Stimulated activated CD4-positive, alpha-beta T cell treated with anti-CD3 and anti-CD28 coated beads, Interleukin-15, amount 100 ng/mL, for 48 hours (primary cell): ENCODE results near the gene SIAH1.
"Not testable (repeated sequence)": the region's sequence is repeated elsewhere in the genome, so short reads cannot be mapped to it uniquely, and the experiment has no call there.

Experiments
- DNase-seq, 2 donors: peaks; one replicate each; pipeline ENCODE4 v3.0.0-alpha.2; 2020; ENCODE audit warnings: low read depth in 2 of 2

Gene SIAH1

DNA sequence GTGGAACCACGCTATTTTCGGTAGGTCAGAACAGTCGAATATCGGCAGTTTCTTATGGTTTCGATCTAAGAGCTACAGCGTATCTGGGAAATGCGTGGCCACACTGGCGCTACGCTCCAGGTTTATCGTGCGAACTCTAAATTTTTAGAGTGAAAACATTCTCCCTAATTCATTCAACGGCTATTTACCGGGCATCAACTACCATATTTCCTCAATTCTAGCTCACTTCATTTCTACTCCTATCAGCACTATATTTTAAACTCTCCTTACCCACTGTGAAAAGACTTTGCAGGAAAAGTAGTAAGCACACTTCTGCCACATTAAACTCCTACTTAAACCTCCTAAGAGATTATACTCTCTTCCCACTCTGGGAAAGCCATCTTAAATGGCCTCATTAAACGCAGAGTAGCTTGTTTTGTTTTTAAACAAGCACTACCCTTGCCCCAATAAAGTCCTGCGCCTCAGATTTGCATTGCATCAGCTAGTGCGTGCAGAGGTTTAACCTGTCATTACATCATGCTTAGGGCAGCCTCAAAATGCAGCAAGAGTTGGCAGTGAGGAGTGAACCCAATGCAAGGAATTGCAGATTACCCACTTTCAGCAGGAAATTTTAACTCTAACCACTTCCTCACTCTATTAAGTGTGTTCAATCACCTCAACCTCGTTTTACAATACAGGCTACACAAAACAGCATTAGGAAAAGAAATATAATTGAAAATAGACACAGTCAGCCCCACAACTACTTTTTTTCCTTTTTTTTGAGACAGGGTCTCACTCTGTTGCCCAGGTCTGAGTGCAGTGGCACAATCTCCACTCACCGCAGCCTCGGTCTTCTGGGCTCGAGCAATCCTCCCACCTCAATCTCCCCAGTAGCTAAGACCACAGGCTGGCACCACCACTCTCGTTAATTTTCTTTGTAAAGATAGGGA, 18.8 kb downstream of the SIAH1 start:
- peak; percentile 36 to 41 for DNase-seq

- DNase-seq = peak; percentile 69 to 82
Observed at GRCh38 chr16:48365601-48366164, 19.5 kb downstream of the SIAH1 start.

- no peak for DNase-seq
Observed at GRCh38 chr16:48365025-48365600, 20.1 kb downstream of the SIAH1 start.

GRCh38 chr16:48361540-48362144, 23.6 kb downstream of the SIAH1 start:
- no peak for DNase-seq

- DNase-seq = no peak
Observed at GRCh38 chr16:48361012-48361411, 24.2 kb downstream of the SIAH1 start.

GRCh38 chr16:48359983-48360382, 25.2 kb downstream of the SIAH1 start:
- no peak for DNase-seq

DNA sequence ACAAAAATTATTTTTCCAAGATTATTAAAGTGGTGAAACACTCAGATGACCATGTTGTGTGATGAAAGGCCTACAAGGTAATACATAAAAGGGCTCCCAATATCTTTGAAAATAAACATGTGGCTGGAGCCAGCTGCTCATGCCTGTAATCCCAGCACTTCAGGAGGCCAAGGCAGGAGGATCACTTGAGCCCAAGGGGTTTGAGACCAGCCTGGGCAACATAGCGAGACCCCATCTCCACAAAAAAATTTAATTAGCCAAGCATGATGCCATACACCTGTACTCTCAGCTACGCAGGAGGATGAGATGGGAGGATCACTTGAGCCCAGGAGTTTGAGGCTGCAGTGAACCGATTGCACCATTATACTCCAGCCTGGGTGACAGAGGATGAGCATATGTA, 26.8 kb downstream of the SIAH1 start:
- DNase-seq = no peak

- no peak for DNase-seq
Observed at GRCh38 chr16:48356633-48357376, 28.4 kb downstream of the SIAH1 start.

GRCh38 chr16:48354877-48355855, 30.0 kb downstream of the SIAH1 start:
- no peak for DNase-seq

GRCh38 chr16:48354385-48354784, 30.8 kb downstream of the SIAH1 start:
- DNase-seq = not testable (repeated sequence)

DNA sequence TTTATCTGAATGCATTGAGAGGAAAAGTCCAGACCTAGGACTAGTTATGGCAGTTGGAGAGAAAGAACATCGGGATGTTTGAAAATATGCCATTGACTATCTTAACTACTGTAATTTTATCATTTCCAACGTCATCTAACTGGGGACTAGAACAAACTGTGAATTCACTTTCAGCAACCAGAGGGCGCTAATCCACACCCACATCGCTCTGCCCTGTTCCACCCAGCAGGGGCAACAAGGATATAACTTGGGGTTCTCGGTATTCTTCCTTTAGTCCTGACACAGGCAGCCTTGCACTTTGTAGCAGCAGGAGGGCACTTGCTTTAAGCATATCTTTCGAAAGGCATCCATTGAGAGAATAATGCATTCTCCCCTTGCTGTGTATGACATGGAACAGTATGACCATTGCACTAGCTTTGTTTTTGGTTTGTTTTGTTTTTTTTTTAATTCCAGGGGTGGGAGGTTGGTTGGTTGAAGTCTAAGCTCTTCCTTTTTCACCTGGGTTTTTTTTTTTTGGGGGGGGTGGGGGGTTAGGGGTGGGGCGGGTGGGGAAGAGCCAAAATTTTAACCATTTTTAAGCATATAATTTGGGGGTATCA, 31.5 kb downstream of the SIAH1 start:
- peak; percentile 36 to 46 for DNase-seq

DNA sequence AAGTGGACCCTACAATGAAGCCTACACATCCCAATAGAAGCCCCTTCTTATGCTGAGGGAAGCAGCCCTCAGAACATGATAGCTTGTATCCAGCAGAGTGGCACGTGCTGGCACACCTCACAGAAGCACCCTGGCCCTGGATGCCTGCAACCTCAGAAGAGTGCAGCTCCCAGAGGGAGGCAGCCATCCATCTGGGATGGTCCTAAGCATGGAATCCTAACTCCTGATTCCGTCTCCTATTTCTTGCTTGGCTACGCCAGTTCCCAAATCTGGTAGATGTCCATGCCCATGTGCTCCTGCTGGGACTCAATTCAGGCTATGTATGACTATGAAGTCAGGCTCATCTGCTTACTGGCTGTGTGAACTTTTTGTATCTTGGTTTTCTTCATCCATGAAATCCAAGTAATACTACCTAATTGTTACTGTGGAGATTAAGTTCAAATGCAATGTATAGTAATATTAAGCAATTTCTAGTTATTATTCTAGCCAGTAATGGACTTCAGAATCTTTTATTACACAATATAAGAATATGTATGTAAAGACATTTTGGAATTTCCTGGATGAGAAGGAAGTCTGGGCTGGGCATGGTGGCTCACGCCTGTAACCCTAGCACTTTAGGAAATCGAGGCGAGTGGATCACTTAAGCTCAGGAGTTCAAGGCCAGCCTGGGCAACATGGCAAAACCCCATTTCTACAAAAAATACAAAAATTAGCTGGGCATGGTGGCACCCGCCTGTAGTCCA, 32.4 kb downstream of the SIAH1 start:
- no peak for DNase-seq

- no peak for DNase-seq
Observed at GRCh38 chr16:48350736-48351135, 34.5 kb downstream of the SIAH1 start.

DNA sequence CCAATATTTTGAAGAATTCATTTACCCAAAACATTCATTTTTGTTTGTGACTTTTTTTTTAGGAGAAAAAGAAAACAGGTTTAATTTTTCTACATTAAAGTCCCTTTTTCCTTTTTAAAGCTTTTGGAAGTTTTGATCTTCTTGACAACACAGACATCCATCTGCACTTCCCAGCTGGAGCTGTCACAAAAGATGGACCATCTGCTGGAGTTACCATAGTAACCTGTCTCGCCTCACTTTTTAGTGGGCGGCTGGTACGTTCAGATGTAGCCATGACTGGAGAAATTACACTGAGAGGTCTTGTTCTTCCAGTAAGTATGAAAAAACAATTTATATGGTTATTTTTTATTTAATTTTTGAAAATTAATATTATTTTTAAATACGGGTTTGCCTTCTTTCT, 37.2 kb downstream of the SIAH1 start:
- DNase-seq = no peak

DNA sequence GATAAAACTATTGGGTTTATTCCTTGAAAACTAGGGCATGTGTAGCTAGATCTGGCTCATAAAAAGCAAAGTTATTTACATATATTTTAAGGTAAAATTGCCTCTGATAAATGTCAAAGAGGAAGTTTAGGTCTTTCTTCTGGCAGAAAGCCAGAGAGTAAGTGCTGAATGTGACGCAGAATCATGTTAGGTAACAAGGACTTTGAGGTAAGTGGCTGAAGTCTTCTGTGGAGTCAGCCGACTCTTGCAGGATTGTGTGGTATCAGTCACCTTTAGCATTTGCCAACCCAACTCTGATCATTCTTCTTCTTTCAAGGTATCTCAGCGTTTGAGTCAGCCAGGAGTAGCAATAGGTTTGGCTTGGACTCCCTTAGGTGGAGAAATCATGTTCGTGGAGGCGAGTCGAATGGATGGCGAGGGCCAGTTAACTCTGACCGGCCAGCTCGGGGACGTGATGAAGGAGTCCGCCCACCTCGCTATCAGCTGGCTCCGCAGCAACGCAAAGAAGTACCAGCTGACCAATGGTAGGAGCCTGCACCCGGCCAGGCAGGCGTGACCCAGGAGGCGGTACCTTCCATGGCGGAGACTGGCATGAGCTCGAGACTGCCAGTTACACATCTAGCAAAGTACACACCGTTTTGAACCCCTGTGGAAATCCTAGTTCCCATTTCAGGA, 37.9 kb downstream of the SIAH1 start:
- no peak for DNase-seq

DNA sequence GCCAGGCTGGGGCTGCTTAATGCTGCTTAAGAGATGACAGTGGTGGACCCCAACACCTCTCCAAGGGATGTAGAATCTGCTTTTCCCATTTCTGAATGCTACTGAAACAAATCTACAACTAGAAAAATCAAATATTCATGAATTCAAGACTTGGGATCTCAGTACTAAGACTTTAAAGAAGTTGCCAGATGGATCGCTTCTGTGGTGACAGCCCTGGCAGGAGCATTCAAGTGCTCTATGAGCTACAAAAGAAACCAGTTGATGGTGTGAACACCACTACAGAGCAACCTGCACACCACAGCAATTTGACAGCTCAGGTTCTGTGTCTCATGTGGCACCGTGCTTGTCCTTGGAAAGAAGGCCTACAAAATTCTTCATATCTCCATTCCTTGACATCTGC, 42.6 kb downstream of the SIAH1 start:
- DNase-seq = no peak

- DNase-seq = no peak
Observed at GRCh38 chr16:48340054-48340453, 45.2 kb downstream of the SIAH1 start.

DNA sequence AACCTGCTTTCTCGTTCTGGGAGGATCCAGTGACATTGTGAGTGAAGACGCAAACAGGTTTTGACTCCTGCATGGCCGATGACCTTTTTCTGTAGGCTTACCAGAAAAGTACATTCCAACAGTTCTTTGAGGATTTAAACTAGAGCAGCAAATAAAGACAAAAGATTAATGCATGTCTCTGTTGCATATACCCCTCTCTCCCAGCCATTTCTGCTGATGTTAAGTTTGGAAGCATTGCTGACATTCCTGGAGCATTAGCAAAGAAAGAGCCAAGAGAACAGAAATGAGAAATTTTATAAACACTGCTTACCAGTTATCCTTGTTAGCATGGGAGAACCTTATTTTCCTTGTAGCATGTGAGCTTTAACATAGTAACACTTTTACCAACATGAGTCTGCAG, 49.3 kb downstream of the SIAH1 start:
- no peak for DNase-seq

GRCh38 chr16:48334325-48334724, 50.9 kb downstream of the SIAH1 start:
- DNase-seq = no peak
